ENCODE results near the gene SATB2. TPM values are rescaled to one million over a fixed set of nuclear protein-coding genes. Genes with fewer than 3 reads are reported as not detected.

The SATB2 gene
- total and polyA plus RNA-seq, 2 experiments from 2014 or later: 1.6 to 6.0 TPM

DNA sequence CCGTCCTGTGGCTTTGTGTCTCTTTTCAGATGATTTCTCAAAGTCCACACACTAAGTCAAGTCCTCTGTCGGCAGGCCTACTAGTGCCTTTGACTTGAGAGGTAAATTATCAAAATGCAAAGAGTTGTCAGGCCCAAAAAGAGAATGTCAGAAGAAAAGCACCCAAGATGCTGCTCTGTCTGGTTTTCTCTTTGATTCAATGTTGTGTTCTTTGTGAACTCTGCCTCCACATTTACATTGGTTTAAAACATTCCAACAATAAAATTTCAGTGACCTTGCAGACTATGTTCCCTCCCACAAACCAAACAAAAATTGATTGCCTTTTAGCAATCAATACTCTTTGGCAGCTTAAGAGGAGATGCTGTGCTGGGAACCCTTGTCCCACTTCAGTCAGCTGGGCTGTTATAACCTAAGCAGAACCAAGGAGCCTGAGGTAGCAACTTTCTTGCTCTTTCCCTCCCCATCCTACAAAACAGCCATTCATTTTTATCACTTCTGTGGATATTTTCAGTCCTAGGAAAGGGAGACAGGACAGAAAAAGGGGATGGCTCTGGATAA, 19.6 kb upstream of the SATB2 start:
- Histone ChIP-seq H3K4me3 (no peak overlapping the region), H3K9me2 (ENCODE audit: insufficient read depth) (no peaks in the 10 kb centered on the region), H2AFZ (peak overlapping the region; percentile 28; the same call in 1 of the 2 replicates), H3K27ac (ENCODE audit: low read depth) (no peak overlapping the region), H3K4me1 (ENCODE audit: insufficient read depth) (no peaks in the 10 kb centered on the region), H3K27me3 (ENCODE audit: insufficient read depth) (peaks cover 26% of the 10 kb centered on the region), H3F3A (replicated peaks; ENCODE audit: low read depth) (no peaks in the 10 kb centered on the region), H3K79me2 (replicated peaks; ENCODE audit: insufficient read depth) (no peaks in the 10 kb centered on the region), H3K4me2 (no peak overlapping the region), H3K36me3 (ENCODE audit: insufficient read depth) (no peaks in the 10 kb centered on the region), H4K20me1 (replicated peaks; ENCODE audit: insufficient read depth) (no peaks in the 10 kb centered on the region)
- no peak for DNase-seq (ENCODE audit: low spot score)
- no peak for ATAC-seq
- Mint-ChIP-seq H3K27ac (no peak overlapping the region), H3K4me1 (peaks cover 4% of the 10 kb centered on the region; the same call in 2 of the 3 replicates), H3K9me3 (no peaks in the 10 kb centered on the region; the same call in 2 of the 3 replicates), H3K4me3 (no peak overlapping the region), H3K36me3 (ENCODE audit: low read depth) (no peaks in the 10 kb centered on the region), H3K27me3 (ENCODE audit: insufficient read depth, low read depth, poor library complexity) (peaks cover 8% of the 10 kb centered on the region)
- TF ChIP-seq EZH2 (IDR thresholded peaks at IDR 0.05; ENCODE audit: low read depth, unreplicated experiment): no peak

DNA sequence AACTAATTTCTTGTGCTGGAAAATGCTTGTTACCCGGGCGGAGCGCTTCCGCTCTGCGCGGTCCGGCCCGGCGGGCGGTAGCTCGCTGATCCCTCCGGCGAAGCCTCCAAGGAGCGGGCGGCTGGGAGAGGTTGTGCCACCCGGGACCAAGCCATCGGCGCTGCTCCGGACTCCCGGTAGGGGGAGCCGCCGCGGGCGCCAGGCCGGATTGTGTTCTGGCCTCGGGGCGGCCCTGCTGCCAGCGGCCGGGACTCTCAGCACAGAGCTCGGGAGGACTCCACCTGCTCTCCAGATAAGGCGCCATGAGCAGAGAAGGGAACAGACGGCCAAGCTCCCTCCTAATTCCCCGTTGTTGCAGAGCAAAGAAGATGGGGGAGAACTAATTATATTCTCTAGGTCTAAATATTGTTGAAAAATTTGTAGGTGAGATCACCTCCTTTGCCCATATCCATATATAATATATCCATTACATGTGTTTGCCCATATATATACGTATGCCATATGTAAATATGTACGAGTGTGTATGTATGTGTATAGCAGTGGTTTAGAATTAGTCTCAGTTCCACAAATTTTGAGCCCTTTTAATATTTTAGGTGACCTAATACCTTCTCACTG, 13.8 kb upstream of the SATB2 start:
- no peaks in the 10 kb centered on the region for H3K9me3 Mint-ChIP-seq
- peaks cover 37% of the 10 kb centered on the region for H3K4me1 ChIP-seq (ENCODE audit: insufficient read depth)
- H2AFZ ChIP-seq: peak overlapping the region; percentile 94

DNA sequence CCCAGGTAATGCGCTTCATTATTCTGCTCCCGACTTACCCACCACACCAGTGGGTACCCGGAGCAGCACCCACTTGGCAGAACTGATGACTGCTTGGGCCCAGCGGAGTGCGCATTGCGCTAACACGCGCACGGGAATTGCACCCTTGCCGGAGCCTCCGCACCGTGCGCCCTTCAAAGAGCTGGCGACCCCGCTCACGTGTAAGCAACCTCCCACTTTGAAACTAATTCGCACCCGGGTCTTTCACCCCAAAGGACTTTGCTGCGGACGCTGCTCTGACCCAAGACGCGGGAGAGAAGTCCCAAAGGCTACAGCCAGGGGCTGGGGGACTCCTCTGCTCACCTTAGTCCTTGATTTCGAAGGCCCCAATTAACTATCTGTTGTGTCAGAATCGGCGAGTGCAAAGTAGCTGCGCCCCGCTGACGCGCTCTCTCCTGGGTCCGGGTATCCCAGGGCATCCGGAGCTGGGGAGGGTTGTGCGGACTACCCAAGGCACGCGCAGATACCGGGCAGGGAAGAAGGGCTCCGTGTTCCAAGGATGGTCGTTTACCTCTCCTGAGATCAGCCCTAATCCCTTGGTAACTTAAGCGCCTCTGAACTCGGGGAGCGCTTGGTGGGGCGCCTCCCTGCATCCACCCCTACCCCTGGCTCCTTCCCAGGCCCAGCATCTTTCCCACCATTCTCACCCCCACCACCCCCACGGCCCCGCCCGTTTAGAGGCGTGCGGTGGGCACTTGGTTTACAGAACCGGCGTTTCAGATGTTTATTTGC, 13.1 kb upstream of the SATB2 start:
- H3K27me3 Mint-ChIP-seq (ENCODE audit: insufficient read depth, low read depth, poor library complexity): peaks cover 73% of the 10 kb centered on the region
- peaks cover 44% of the 10 kb centered on the region for H3K4me1 ChIP-seq (ENCODE audit: insufficient read depth)
- peaks cover 42% of the 10 kb centered on the region for H3K4me1 Mint-ChIP-seq
- peaks cover 3% of the 10 kb centered on the region for H3F3A ChIP-seq (replicated peaks; ENCODE audit: low read depth)
- H2AFZ ChIP-seq: peak overlapping the region; percentile 94
- peaks cover 90% of the 10 kb centered on the region for H3K27me3 ChIP-seq (ENCODE audit: insufficient read depth)
- DNase-seq (ENCODE audit: low spot score) (peak; percentile 41), ATAC-seq (peak; percentile 12)
- H3K4me3 Mint-ChIP-seq: peak overlapping the region; percentile 79
- no peaks in the 10 kb centered on the region for H3K9me2 ChIP-seq (ENCODE audit: insufficient read depth)
- no peaks in the 10 kb centered on the region; the same call in 1 of the 2 replicates for H4K20me1 ChIP-seq (replicated peaks; ENCODE audit: insufficient read depth)
- no peak overlapping the region for H3K27ac ChIP-seq (ENCODE audit: low read depth)
- H3K36me3 Mint-ChIP-seq (ENCODE audit: low read depth): no peaks in the 10 kb centered on the region
- peak overlapping the region; percentile 85 for H3K4me2 ChIP-seq
- no peaks in the 10 kb centered on the region; the same call in 2 of the 3 replicates for H3K9me3 Mint-ChIP-seq
- H3K27ac Mint-ChIP-seq: no peak overlapping the region
- H3K36me3 ChIP-seq (ENCODE audit: insufficient read depth): no peaks in the 10 kb centered on the region
- peak overlapping the region; percentile 71 for H3K4me3 ChIP-seq
- H3K79me2 ChIP-seq (replicated peaks; ENCODE audit: insufficient read depth): no peaks in the 10 kb centered on the region
- TF ChIP-seq JUNB (IDR thresholded peaks at IDR 0.05; ENCODE audit: unreplicated experiment) (no peak), EZH2 (IDR thresholded peaks at IDR 0.05; ENCODE audit: low read depth, unreplicated experiment) (peak; percentile 74), NANOG (IDR thresholded peaks at IDR 0.05; ENCODE audit: borderline replicate concordance) (no peak), ZNF331 (CRISPR knock-in tag; IDR thresholded peaks at IDR 0.05; ENCODE audit: low read depth) (no peak)

More for the DNA sequence above, 13.8 kb upstream of the SATB2 start:
- H3K36me3 ChIP-seq (ENCODE audit: insufficient read depth): no peaks in the 10 kb centered on the region
- H3K4me1 Mint-ChIP-seq: peaks cover 35% of the 10 kb centered on the region
- peaks cover 84% of the 10 kb centered on the region for H3K27me3 ChIP-seq (ENCODE audit: insufficient read depth)
- no peak overlapping the region for H3K27ac Mint-ChIP-seq
- ATAC-seq (peak; percentile 76), DNase-seq (ENCODE audit: low spot score) (peak; percentile 94)
- TF ChIP-seq EZH2phosphoT487 (IDR thresholded peaks at IDR 0.05; ENCODE audit: unreplicated experiment): no peak
- TF ChIP-seq, protein P1, sequence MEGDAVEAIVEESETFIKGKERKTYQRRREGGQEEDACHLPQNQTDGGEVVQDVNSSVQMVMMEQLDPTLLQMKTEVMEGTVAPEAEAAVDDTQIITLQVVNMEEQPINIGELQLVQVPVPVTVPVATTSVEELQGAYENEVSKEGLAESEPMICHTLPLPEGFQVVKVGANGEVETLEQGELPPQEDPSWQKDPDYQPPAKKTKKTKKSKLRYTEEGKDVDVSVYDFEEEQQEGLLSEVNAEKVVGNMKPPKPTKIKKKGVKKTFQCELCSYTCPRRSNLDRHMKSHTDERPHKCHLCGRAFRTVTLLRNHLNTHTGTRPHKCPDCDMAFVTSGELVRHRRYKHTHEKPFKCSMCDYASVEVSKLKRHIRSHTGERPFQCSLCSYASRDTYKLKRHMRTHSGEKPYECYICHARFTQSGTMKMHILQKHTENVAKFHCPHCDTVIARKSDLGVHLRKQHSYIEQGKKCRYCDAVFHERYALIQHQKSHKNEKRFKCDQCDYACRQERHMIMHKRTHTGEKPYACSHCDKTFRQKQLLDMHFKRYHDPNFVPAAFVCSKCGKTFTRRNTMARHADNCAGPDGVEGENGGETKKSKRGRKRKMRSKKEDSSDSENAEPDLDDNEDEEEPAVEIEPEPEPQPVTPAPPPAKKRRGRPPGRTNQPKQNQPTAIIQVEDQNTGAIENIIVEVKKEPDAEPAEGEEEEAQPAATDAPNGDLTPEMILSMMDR (conservative IDR thresholded peaks at IDR 0.05; ENCODE audit: low read depth in 2 of 2): peak; percentile 68 to 78
- no peaks in the 10 kb centered on the region for H3K79me2 ChIP-seq (replicated peaks; ENCODE audit: insufficient read depth)
- no peaks in the 10 kb centered on the region for H3K9me2 ChIP-seq (ENCODE audit: insufficient read depth)
- peak overlapping the region; percentile 71 for H3K4me3 ChIP-seq
- H3K4me2 ChIP-seq: peak overlapping the region; percentile 85
- peak overlapping the region; percentile 79 for H3K4me3 Mint-ChIP-seq
- no peaks in the 10 kb centered on the region; the same call in 1 of the 2 replicates for H4K20me1 ChIP-seq (replicated peaks; ENCODE audit: insufficient read depth)
- H3F3A ChIP-seq (replicated peaks; ENCODE audit: low read depth): peaks cover 3% of the 10 kb centered on the region
- peaks cover 66% of the 10 kb centered on the region for H3K27me3 Mint-ChIP-seq (ENCODE audit: insufficient read depth, low read depth, poor library complexity)
- H3K36me3 Mint-ChIP-seq (ENCODE audit: low read depth): no peaks in the 10 kb centered on the region
- no peak overlapping the region for H3K27ac ChIP-seq (ENCODE audit: low read depth)
